ENCODE data around the gene SPATS2.

SPATS2 gene

GRCh38 chr12:49489154-49489553, 121.9 kb downstream of the SPATS2 start:
- TF ChIP-seq CTCF (IDR thresholded peaks at IDR 0.05; ENCODE audit: insufficient read depth, low read length, missing control alignments) = no peak
- ChIA-PET POLR2A (no interaction called here), CTCF (interaction anchor here (1.8 to 2.1 kb wide), 2 partner anchors 25 to 141 kb away, joined by 5 to 7 read pairs; no protein-coding TSS in a partner anchor)
- DNase-seq (ENCODE audit: low read depth, low spot score) = no peak
- no peak overlapping the region for H3K4me3 ChIP-seq (ENCODE audit: low read depth, low read length)

GRCh38 chr12:49489720-49490119, 122.5 kb downstream of the SPATS2 start:
- no peak overlapping the region for H3K4me3 ChIP-seq (ENCODE audit: low read depth, low read length)
- ChIA-PET CTCF (interaction anchor here (0.7 to 2.4 kb wide), 6 partner anchors 16 to 147 kb away, joined by 3 to 8 read pairs (median 4); no protein-coding TSS in a partner anchor), POLR2A (interaction anchor here (1.5 kb wide), 1 partner anchor 123 kb away, joined by 5 read pairs; the partner anchor contains the start of gene SPATS2)
- TF ChIP-seq CTCF (IDR thresholded peaks at IDR 0.05; ENCODE audit: insufficient read depth, low read length, missing control alignments) = no peak
- no peak for DNase-seq (ENCODE audit: low read depth, low spot score)

- TF ChIP-seq CTCF (IDR thresholded peaks at IDR 0.05; ENCODE audit: insufficient read depth, low read length, missing control alignments) = no peak
- H3K4me3 ChIP-seq (ENCODE audit: low read depth, low read length) = no peak overlapping the region
- CTCF ChIA-PET = interaction anchor here (0.9 to 2.4 kb wide), 6 partner anchors 9 to 150 kb away, joined by 3 to 8 read pairs (median 4); no protein-coding TSS in a partner anchor
- POLR2A ChIA-PET = no interaction called here
- no peak for DNase-seq (ENCODE audit: low read depth, low spot score)
These were observed 124.6 kb downstream of the SPATS2 start for GRCh38 chr12:49491823-49492222.

DNA sequence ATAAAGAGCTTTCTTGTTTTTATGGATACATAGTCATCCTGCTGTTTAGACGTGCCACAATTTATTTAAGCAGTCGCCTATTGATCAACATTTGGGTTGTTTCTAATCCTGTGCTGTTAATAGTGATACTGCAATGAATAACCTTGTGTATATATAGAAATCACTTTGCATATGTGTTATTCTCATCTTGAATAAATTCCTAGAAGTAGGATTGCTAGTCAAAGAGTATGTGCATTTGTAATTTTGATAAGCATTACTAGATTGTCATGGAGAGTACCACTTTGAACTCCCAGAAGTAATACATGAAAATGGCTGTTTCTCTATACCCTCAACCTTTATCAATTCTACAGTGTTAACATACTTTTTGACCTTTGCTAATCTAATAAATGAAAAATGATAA, 126.6 kb downstream of the SPATS2 start:
- ChIA-PET POLR2A (no interaction called here), CTCF (interaction anchor here (0.8 to 4.5 kb wide), 6 partner anchors 9 to 136 kb away, joined by 3 to 22 read pairs (median 3); no protein-coding TSS in a partner anchor)
- H3K4me3 ChIP-seq (ENCODE audit: low read depth, low read length) = no peak overlapping the region
- DNase-seq (ENCODE audit: low read depth, low spot score) = no peak
- TF ChIP-seq CTCF (IDR thresholded peaks at IDR 0.05; ENCODE audit: insufficient read depth, low read length, missing control alignments) = no peak

GRCh38 chr12:49496417-49497360, 129.4 kb downstream of the SPATS2 start:
- CTCF ChIA-PET = interaction anchor here (1.1 to 5.0 kb wide), 4 partner anchors 14 to 139 kb away, joined by 3 to 29 read pairs (median 15); no protein-coding TSS in a partner anchor
- TF ChIP-seq CTCF (IDR thresholded peaks at IDR 0.05; ENCODE audit: insufficient read depth, low read length, missing control alignments) = no peak
- H3K4me3 ChIP-seq (ENCODE audit: low read depth, low read length) = no peak overlapping the region
- DNase-seq (ENCODE audit: low read depth, low spot score) = no peak
- POLR2A ChIA-PET = interaction anchor here (0.8 kb wide), 1 partner anchor 366 kb away, joined by 4 read pairs; no protein-coding TSS in a partner anchor

- DNase-seq (ENCODE audit: low read depth, low spot score) = no peak
- no peak overlapping the region for H3K4me3 ChIP-seq (ENCODE audit: low read depth, low read length)
- POLR2A ChIA-PET = no interaction called here
- no peak for TF ChIP-seq CTCF (IDR thresholded peaks at IDR 0.05; ENCODE audit: insufficient read depth, low read length, missing control alignments)
- CTCF ChIA-PET = interaction anchor here (0.7 to 3.0 kb wide), 4 partner anchors 11 to 170 kb away, joined by 3 to 13 read pairs (median 6); partner anchors contain the start of gene DNAJC22
These were observed 134.6 kb downstream of the SPATS2 start for GRCh38 chr12:49501895-49502294.

Data from AG04449 (cell line).